Measurements from ENCODE around the gene PBX1.

Gene PBX1

DNA sequence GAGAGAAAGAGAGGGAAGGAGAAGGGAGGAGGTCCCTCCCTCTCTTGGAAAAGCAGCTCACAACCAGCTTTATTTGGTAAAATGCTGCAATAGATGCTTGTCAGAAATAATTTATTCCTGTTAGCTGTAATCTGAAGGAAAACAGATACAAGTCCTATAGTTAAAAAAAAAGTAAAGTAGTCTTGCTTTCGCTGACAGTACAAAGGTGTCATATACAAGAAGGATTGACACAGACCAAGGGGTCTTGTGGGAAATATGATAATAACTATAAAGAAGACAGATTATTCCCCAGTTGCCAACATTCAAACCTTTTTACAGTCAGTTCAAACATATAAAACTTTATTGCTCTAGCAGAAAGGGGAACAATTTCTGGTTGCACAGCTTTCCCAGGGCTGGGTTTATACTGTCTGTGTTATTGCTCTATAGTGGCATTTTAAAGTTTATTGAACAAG lies 145.0 kb downstream of the PBX1 start:
- no peak for DNase-seq

DNA sequence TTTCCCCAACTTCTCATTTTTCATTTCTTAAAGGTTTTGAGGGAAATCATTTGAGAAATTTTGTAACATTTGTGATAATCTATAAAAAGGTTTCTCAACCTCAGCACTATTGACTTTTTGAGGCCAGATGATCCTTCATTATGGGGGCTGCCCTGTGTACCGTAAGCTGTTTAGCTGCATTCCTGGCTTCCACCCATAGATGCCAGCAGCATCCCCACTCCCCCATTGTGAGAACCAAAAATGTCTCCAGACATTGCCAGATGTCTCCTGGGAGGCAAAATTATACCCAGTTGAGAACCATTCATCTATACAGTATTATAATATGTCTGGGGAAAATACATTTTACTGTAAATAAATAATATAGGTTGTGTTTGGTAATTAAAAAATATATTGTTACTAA lies 146.0 kb downstream of the PBX1 start:
- DNase-seq, result no peak

DNA sequence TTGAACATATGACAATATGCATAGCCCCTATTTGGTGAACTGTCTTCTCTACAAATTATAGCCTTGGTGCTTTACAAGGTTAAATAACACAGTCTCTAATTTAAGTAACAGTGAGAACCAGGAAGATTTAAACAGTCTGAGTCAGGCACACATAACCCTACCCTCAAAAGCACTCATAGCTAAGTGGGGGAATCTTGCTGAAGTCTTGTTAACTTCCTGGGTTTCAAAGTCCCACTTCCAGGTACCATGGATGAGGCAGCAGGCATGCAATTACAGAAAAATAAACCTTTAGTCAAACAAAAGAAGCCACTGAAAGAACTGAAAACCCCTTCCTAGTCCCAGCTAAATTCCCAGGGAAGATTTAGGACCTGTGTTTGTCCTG lies 147.6 kb downstream of the PBX1 start:
- DNase-seq, result no peak

DNA sequence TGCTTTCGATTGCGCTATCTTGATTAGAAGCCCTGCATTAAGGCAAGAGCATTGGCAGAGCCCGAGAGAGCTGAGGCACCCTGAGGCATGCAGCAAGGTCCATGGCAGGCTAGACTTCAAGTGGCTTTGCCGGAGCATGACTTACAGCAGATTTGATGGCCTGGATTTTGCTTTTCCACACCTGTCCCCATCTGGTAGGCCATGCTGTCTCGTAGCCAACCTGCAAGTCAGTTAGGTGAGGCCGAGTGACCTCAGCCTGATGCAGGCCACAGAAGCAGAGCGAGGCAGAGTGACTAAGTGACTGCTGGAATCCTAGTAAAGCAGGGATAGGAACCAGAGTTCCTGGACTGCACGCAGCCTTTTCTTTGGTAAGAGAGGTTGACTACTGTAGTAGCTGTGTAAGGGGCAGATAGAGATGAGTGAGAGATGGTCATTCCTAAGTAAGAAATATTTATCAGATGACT lies 148.9 kb downstream of the PBX1 start:
- DNase-seq, result no peak

DNA sequence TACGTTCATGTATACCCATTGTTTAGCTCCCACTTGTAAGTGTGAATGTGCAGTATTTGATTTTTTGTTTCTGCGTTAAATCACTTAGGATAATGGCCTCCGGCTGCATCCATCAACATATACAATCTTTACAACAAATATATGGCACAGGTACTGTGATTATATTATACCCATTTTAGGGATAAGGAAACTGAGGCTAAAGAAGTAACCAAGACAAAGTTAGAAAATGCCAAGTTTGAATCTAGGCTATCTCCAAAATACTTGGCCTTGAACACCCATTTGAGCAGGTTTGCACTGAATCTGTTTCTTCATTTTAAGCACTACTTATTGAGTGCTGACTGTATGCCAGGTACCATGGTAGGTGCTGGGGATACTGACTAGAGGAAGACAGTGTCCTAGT lies 149.6 kb downstream of the PBX1 start:
- DNase-seq, result no peak

DNA sequence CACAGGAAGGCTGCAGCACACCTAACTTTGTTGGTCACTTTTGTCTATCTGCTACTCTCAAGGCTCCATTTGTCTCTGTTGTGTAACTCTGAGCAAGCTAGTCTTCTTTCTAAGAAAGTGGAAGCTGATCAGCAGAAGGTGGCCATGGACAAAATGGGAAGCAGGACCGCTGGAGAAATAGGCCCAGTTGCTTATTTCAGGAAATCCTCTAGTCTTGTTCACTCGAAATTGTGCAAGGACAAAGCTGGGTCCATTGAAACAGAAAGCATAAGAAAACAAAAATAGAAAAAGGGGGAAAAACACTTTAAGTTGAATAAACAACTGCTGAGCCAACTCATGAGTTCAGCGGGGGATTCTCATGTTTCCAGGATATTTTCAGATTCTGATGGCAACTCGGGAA lies 150.1 kb downstream of the PBX1 start:
- no peak for DNase-seq

DNA sequence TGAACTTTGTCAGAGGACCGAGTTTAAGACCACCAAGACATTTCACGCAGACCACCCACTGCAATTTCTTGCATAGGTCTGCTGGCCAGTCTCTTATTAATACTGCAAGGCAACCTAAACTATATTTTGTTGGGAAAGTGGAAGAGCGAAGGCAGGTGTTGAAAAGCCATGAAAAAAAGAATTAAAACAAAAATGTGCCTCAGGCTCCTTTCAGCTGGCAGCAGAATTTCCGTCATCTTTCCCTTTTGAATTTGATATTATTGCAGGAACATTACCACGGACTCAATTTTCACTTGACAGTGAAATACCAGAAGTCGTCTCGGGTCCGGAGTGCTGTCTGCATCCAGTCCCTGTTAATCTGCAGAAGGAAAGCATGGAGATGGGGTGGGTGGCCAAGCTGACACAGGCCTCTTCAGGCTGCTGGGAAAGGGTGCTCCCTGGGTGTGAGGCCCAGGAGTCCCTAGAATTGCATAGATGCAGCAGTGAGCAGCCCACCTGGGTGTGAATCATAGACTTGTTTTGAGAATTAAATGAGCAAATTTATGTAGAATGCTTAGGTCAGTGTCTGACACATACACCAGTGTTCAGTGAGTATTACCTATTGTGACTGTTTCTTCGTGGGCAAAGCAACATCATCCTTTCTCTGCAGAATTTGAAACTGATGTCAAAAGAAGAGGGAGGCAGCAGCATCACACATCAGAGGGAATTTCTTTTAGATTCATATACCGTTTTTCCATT lies 150.7 kb downstream of the PBX1 start:
- no peak for DNase-seq

DNA sequence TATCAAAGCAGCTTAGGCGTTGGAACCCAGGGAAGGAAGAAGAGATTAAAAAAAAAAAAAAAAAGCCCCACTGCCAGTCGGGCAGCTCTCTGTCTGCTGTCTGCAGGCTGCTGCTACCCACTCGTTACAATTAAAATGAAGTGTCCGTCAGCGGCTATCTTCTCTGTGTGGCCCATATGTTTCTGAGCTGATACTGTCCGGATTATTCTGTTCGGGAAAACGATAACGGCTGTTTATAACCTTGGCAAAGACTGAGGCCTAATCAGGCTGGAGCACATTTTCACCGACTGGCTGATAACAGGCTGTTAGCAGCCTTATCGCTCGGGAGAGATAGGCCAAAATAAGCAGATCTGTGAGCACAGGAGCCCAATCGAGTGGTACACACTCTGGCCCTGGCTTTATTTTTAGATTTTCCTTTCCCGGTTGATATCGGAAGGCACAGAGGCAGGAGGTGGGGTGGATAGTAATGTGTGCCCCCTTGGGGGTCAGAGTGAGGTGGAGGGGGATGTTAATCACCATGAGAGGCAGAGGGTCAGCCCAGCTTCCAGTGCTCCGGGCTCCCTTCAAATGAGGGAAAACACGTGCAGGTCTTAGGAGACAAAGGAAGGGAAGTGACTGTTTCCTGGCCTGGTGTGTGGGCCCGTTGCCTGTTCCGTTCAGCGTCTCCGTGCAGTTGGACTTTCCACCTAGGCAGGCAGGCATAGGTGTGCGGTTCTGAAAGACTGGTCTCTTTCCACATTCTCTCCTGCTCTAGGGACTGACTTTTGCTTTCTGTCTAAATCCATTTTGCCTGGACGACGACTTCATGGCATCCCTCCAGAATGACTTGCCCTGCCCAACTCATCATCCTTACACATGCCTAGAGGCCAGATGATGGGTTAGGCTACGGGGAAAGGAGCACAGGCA lies 153.4 kb downstream of the PBX1 start:
- DNase-seq, result no peak

DNA sequence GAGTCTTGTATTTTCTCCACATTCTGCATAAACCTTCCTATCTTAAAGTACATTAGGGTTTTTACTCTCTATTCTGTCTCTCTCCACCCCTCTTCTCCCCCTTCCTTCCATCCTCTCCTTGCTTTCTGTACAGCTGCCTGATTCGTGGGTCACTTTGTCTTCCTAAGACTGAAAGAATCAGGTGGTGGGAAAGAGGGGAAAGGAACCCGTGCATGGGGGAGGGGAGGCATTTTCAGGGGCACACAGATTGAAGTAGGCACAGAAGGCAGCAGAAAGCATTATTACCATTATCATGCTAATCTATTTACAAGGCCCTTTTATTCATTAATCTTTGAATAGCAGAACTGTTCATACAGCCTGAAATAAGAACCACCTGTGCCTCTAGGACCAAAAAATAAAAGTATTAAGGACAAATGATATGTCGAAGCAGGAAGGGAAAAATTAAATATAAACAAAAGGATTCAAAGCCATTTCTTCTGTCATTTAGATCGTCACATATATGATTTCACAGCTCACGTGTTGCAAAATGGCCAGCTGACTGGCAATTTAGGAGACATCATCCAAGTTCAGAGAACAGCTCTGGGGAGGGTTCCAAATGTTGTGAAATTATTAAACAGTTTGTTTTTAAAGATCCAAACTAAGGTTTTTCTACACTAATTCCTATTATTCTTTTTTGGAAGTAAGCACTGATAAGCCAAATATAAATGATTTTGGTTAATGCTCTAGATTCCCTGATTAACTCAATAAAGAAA lies 154.6 kb downstream of the PBX1 start:
- DNase-seq, result no peak

DNA sequence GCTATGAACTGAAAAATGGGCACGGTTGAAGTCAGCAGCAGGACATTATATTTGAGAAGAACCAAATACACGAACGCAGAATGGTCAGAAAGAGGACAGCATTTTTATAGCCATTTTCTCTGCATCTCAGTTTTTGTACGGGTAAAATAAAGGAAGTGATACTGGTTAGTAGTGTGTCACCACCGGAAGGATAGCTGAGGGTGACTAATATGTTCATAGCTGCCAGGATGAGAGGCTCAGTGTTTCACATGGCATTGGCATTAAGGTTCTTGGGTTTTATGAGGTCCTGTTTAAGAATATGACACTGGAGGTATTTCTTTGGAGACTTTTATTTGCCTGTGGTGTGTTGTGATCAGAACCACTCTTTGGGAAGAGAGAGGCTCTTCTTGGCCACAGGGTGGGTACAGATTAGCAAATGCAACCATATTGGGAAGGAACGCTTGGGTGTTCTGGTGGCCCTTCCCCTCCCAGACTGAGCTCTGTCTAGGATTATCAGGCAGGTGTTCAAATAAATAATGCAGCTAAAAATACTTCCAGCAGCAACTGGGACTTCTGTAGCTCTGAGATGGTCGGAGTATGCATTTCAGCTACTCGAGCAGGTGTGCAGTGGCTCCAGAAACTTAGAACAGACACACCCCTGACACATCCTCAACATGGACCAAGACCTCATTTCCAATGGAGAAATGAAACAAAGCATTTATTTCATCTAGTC lies 158.2 kb downstream of the PBX1 start:
- DNase-seq, result no peak

DNA sequence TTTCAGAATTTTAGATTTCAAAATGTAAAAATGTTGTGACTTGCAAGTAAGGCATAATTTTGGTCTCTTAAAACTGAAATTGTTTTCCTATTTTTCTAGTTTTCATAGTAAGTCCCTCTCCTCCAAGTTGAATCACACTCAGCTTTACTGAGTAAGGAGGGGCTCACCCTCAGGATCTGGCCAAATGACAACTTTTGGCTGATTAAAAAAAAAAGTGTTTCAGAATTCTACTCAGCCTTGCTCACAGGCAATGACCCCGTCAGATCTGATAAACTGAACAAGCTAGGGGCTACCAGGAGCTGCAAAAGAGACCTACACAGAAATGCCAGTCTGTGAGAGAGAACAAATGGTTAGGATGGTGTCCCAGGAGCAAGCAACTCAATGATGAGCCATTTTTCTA lies 159.8 kb downstream of the PBX1 start:
- no peak for DNase-seq

DNA sequence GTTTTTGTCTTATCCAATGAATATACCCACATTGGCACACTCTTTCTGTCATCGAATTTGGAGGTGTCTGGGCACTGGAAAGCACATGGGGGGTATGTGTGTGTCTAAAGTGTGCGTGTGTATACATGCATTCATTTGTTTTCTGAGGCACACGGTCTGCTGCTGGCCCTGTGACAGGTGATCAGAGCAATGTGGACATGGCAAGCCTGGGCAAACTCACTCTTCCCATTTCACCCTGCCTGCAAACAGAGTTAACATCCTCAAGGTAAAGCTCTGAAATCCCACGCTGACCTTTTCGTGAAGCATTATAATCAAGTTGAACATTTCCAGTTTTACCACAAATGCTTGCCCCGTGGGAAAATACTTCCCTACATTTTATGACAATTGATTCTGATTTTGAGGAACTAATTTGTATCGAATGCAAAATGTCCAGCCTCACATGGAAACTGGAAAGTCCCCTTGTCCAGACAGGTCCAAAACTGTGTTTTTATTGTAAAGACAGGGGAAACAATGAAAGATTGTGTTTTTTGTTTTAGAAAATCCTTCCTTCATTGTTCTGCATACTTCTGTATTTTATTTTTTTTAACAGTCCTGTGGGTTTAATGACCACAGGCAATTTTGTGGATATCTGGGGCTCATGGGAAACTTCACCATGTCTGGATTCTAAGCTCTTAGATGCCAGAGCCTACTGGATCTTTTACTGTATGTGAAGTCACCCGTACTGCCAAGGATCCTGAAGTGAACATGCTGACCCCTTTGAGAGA lies 160.9 kb downstream of the PBX1 start:
- no peak for DNase-seq

DNA sequence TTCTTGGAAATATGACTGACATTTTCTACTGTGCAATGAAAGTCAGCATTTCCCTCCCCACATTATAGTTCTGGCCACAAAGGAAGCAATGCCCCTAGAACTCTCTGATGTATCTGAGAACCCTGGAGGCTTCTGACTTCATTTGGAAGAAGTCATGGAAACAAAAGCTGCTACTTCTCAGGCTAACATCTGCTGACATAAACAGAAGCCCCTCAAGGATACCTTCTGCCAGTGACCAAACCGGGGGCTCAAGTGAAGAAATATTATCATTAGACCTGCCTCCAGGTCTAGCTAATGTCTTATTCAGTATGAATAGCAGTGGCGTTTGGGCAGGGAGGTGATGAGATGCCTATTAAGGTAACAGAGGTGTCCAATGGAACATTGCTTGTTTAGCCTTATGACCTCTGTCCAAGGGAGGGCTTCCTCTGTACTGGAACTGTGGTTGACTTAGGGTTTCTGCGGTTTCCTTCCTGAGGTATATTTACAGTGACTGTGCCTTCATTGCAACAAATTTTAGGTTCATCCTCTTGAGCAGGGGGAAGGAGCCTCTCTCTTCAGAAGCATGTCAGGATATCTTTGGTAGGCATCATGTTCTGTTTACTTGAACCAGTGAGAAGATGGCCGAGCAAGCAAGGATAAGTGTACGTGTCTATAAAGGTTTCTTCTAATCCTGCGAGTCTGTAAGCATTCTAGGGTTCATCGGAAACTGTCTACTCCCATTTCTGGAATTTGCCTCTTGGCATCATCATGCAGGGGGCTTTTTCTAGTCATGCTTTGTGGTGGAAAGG lies 161.7 kb downstream of the PBX1 start:
- no peak for DNase-seq

DNA sequence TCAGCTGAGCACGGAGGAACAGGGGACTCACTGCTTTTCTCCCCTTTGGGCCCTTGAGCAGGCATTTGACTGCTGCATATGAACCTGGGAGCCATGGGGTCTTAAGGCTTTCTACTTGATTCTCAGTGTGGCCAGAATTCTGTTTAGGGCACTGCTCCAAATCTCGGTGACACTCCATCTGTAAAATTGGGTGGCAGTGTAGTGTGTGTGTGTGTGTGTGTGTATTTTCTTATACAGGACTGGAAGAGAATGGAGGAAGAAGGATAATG lies 162.2 kb downstream of the PBX1 start:
- no peak for DNase-seq

DNA sequence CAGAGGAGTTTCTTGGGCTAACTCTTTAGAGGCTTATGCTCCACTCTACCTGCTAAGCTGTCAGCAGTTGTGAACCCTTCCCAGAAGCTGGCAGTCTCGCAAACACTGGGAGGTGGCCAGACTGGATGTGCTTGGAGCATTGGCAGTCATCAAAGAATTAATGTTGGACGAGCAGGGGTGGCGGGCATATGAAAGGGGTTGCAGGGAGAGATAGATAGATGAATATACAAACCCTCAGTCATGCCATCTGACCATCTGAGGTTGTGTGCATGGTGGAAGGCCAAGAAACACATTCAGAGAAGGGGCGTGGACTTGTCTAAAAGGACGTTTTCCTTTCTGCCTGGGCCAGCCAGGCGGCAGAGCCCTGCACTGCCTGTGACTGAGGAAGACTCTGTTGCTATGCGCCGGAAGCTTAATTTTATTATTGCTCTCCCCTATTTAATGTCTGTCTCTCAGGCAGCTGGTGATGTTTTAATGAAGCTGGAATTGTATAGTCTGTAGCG lies 164.4 kb downstream of the PBX1 start:
- DNase-seq, result no peak

DNA sequence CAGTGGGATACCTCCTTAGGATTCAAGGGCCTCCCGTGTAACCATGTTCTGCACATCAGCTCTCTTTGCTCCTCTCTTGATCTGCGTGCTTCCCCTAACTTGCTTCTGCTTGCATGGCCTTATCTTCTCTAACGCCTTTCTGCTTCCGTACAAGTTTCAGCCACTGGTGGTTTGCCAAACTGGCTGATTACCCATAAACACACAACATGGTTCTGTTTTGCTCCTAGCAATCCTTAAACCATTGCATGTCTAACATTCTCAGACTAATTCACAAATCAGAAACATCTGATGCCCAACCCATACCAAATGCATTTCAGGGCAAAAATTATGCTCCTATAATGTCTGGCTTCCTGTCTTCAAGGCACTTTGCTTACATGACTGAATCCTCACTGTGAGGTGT lies 166.4 kb downstream of the PBX1 start:
- DNase-seq, result no peak

DNA sequence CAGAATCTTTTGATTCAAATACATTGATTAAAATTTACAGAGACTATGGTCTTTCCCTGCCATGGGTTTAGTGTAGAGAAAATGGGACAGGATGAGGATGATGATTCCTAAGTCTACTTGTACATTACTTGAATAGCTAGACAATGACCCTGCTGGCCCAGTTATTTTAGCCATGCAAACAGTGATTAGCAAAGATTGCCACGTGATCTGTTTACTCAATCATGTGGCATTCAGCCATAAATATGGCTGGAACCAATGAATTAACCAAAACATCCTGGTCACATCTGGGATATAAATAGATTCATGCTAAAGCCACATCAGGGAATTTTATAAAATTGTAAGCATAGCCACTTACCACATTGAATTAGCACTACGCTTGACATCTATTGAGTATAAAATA lies 167.3 kb downstream of the PBX1 start:
- DNase-seq, result no peak

DNA sequence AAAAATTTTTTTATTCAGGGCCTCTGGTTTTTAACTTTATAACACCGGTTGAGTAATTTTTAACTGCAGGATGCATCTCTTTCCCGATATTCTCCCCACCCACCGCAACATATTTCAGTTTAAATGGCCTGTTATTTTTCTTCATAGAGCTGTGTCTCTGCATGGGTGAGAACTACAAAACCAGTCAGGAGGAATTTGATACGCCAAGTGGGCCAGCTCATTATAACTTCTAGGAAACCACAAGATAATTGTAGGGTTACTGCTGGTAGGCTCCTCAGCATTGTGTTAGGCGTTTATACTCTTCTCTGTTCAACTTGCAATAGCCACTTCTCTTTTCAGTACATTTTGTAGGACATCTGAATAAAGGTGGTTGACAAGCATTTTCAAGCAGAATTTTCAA lies 169.7 kb downstream of the PBX1 start:
- peak; percentile 24 for DNase-seq

DNA sequence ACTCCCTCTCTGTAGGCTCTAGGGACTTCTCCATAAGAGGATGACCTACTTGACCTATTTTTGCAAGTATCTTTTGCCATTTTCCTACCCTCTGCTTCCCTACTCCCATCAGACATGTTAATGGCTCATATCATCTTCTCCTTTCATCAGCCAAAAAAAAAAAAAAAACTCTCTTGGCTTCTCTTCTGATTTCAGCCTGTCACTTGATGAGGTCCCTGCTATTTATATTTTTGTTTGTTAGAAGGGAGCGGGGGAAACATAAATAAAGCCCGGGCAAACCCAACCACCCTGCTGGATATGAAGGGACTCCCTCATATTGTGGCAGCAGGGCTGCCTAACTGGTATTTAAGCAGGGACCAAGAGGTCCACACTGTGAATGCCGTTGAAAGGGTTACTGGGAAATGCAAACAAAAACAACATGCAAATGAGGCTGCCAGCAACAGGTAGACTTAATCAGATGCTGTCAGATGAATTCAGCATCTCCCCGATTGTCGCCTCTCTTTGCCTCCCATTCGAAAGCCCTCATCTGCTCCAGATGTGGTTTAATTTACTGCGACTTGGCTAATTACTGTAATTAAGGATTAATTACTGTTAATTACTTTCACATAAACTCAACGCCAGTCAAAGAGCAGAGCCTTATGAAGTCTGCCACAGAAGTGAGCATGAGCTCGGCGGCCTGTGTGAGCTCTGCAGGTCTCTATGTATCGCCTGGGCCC lies 172.3 kb downstream of the PBX1 start:
- DNase-seq, result no peak

DNA sequence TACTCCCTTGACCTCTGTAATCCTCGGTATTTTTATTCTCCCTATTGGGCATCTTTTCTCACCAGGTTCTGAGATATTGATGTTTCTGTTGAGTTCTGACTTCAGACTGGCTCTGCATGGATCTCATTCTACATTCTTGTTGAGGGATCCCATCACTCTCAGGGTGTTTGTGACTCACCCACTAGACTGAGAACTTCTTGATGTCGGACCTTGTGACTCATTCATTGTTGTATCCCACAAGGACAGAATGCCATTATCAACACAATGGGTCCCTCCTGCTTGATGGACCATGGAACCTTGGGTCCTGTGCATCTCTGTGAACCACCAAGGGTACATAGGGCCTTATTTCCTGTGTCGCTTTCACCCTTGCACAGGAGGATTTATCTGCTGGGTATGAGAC lies 174.1 kb downstream of the PBX1 start:
- no peak for DNase-seq

DNA sequence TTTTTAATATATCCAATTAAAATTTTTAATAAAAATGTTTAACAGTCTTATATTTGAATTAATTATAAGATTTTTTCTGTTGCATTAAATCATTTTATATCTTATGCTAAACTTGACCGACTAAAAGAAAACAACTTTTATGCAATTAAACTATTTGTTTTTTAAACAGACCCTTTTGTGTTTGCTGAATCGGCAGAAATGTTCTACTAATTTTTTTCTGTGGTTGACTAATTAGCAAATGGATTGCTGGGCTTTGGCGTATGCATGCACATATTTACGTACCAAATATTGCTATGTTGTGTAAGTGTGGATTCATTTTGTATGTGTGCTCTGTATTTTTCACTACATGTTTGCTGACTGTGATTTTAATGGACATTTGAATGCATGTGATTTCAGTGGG lies 174.8 kb downstream of the PBX1 start:
- no peak for DNase-seq
